GM11168 (cell line): Measurements from ENCODE around the gene SREBF2.

ENCODE experiments used
- in situ Hi-C: fragments of 300-500 bp; cut with MboI; formaldehyde crosslinking; loops from one replicate; pipeline ENCODE4 v1.12.0; 2022; ENCODE audit warnings: low sequenced_read_pairs; ENCODE audit not compliant: unreplicated experiment

SREBF2 gene

DNA sequence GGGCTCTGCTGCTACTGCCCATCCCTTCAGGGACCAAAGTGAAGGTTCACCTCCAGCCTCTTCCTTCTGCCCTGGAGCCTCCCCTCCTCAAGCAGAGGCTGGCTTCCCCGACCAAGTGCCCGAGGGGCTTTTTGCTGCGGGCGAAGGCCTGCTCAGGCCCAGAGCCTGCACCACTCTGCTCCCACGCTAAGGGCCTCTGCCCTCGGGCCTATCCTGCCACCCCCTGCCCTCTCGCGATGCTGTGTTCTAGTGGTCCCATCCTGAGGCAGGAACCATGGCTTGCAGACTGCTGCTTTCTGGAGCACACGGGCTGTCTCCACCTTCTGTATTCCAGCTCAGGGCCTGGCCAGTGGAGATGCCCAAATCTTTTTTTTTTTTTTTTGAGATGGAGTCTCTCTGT is 102.6 kb downstream of the SREBF2 start:
- in situ Hi-C loops, result no loop called here

DNA sequence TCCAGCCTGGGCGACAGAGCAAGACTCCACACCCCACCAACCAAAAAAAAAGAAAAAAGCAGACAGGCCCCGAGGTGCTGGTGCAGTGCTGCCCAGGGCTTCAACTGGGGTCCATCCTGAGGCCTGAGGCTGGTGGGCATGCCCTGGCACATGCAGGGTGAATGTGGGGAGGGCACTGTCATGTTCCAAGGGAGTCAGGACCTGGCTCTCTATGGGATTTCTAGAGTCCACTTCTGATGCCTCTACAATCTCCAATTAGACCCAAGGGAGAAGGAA is 103.9 kb downstream of the SREBF2 start:
- in situ Hi-C loops, result no loop called here

DNA sequence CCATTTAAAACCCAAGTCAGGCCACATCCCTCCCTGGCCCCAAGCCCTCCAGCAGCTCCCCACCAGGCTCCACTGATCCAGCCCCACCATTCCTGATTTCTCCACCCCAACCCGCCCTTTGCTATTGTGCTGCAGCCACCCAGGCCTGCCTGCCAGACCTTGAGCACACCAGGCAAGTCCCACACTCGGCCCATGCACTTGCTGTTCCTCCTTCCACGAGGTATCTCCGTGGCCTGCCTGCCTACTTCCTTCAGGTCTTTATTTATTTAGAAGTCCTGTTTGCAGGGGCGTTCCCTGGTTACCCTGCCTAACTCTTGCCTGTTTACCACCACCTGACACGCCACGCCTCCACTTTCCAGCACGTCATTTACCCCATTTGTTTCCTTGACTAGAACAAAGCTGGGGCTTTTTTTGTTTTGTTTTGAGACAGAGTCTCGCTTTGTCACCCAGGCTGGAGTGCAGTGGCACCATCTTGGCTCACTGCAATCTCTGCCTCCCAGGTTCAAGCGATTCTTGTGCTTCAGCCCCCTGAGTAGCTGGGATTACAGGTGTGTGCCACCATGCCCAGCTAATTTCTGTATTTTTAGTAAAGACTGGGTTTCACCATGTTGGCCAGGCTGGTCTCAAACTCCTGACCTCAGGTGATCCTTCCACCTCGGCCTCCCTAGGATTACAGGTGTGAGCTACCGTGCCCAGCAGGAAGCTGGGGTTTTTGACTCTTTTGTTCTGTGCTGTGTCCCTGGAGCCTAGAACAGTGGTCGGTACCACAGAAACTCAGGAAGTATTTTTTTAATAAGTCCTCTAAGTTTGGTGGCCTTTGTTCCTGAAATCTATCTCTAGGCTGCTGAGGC is 107.3 kb downstream of the SREBF2 start:
- in situ Hi-C loops, result loop anchor here (5.0 to 10.0 kb wide), 2 partner anchors 105 to 243 kb away; partner anchors contain the start of genes MEI1 and SREBF2

DNA sequence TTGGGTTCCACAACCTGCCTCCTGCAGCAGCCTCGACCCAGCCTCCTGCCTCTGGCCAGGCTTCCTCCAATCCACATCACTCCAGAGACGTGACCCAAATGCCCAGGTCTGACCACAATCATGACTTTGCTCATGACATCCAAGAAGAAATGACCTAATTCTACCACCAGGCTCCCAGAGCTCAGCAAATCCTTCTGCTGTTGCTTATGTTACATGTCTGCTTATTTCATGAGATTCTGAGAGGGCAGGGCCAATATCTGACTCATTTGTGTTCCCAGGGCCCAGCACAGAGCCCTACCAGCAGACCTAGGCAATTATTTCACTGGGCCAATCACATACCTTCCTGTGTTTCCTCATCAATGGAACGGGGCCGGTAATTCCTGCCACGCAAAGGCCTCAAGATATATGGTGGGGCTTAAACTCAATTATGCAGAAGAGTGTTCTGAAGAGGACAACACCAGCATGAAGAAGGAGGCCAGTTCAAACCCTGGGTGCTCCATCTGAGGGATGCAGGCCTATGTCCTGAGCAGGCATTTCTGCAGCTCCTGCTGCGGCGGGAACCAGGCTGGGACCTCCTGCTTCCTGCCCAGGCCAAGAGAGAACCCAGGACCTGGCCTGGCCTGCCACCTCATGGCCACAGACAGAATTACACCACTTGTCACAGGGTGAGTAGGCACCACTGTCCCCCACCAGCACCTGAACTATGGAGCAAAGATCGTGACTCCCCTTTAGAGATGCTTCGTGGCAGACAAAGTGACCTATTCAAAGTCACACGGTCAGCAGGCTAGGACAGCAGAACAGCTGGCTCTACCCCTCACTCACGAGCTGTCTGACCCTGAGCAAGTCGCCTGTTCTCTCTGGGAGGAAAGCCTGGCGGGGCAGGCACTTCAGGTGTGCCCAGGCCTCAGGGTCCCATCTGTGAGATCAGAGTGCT is 108.2 kb downstream of the SREBF2 start:
- in situ Hi-C loops, result loop anchor here (5.0 to 10.0 kb wide), 2 partner anchors 106 to 244 kb away; partner anchors contain the start of genes MEI1 and SREBF2

DNA sequence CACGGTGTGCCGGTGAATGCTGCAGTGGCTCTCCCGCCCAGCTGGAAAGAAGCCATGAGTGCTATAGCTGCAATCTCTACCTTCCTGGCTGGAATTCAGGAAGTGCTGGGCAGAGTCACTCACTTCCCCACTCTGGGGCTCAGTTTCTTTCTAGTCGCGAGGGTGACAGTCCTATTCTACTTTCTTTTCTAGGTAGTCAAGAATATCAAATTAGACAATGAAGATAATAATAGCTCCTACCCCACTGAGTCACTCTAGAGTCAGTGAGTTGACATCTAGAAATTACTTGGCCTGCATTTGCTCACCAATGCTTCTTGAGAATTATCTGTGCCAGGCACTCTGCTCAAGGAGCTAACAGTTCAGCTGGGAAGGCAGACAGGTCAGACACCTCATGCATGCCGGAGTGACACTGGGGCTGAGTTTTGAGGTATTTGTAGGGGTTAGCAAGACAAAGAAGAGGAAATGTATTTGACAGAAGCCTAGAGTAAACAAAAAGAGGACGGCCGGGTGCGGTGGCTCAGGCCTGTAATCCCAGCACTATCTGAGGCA is 110.8 kb downstream of the SREBF2 start:
- in situ Hi-C loops, result loop anchor here (5.0 to 10.0 kb wide), 2 partner anchors 109 to 246 kb away; partner anchors contain the start of genes MEI1 and SREBF2

DNA sequence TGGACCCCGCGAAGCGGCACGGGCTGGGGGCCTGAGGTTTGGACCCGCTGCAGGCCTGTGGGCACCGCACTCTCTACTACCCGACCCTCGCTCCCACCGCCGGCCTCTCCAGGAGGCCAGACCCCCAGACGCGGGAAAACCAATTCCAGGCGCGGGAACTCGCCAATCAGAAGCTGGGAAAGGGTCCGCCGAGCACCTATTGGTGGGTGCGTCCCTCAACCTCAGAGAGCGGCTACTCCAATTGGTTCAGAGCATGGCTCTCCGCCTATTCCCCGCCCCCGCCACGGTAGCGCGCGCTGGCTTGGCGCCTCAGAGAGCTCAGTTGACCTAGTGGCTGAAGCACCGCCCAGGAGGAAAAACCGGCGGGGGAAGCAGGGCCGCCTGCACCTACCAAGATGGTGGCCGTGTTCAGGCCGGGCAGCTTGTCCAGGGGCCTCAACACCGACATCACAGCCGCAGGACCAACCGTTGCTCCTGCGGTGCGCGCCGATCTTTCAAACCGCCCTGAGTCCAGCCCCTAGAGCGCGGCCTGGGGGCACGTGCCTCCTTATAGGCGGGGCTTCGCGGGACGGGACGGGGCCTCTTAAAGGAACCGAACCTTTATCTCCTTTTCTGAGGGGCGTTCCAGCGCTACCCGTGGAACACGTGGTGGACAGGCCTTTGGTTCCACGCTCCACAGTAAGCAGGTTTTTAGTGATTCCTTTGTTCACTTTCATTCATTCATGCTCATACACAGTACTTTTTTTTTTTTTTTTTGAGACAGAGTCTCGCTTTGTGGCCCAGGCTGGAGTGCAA is 113.9 kb downstream of the SREBF2 start, which contains the start of gene CENPM:
TSS of gene CENPM (minus strand) at position 524 of the 795 bp plus-strand sequence. CDS start at position 448, 76 bp downstream.
- in situ Hi-C loops, result loop anchor here (10.0 kb wide), 1 partner anchor 112 kb away; the partner anchor contains the start of gene SREBF2

DNA sequence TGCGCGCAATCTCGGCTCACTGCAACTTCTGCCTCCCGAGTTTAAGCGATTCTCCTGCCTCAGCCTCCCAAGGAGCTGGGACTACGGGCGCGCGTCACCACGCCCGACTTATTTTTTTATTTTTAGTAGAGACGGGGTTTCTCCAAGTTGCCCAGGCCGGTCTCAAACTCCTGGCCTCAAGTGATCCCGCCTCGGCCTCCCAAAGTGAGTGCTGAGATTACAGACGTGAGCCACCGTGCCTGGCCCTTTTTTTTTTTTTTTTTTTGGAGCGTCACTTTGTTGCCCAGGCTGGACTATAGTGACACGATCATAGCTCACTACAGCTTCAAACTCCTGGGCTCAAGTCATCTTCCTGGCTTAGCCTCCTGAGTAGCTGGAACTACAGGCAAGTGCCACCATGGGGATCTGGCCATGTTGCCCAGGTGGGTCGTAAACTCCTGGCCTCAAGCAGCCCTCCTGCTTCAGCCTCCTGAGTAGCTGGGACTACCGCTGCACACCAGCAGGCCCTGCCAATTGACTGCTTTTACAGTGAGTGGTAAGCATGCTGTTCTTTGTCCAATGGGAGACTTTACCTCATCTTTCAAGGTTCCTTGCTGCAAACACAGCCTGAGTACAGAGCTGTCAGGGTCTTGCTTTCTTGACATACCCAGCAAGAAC is 114.6 kb downstream of the SREBF2 start:
- in situ Hi-C loops, result loop anchor here (10.0 kb wide), 1 partner anchor 113 kb away; the partner anchor contains the start of gene SREBF2

DNA sequence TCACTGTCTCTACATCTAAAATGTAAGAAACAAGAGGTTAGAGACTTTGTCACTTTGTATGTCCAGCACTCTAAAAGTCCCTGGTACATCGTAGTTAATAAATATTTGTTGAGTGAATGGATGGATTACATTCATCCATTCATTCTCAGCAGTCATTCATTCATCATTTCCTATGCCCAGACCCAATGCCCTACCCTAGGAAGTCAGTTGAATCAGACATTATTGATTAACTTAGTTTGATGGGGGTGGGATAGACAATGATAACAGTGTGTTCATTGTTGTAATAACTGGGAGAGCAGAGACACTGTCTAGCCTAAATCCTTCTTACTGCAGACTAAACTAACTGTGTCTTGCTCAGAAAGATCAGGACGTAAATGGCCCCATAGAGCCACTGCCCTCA is 115.2 kb downstream of the SREBF2 start:
- in situ Hi-C loops, result loop anchor here (10.0 kb wide), 1 partner anchor 113 kb away; the partner anchor contains the start of gene SREBF2

DNA sequence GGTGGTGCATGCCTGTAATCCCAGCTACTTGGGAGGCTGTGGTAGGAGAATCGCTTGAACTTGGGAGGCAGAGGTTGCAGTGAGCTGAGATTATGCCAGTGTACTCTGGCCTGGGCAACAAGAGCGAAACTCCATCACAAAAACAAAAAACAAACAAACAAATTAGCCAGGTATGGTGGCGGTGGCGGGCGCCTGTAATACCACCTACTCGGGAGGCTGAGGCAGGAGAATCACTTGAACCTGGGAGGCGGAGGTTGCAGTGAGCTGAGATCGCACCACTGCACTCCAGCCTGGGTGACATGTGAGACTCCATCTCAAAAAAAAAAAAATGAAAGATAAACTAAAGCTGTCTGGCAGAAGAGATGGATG is 116.0 kb downstream of the SREBF2 start:
- in situ Hi-C loops, result loop anchor here (10.0 kb wide), 1 partner anchor 114 kb away; the partner anchor contains the start of gene SREBF2

DNA sequence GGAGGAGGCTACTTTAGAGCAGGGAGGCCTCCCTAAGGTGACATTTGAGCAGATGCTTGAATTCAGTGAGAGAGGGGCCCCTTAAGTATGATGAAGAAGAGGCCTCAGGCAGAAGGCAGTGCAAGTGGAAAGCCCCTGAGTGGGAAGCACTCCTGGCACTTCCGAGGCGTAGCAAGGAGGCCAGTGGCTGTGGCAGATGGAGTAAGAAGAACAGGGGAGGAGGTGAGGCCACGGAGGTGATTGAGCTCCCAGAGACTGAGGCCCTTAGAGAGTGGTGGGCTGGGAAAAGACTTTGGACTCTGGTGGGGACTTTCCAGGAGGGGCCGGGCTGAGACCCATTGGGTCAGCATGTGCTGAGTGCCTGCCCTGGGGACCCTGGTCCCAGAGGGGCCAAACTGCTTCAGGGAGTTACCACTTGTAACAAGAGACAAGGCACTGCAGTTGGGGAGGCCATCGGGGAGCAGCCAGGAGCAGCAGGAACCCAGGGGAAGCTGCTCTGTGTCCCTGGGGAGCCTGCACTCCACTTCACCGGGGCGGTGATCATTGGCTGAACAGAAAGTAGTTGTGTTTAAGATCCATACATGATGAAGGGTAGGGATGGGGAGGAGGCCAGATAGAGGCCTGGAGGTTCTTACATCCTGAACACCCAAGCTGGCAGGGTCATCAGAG is 116.5 kb downstream of the SREBF2 start:
- in situ Hi-C loops, result loop anchor here (10.0 kb wide), 1 partner anchor 115 kb away; the partner anchor contains the start of gene SREBF2

DNA sequence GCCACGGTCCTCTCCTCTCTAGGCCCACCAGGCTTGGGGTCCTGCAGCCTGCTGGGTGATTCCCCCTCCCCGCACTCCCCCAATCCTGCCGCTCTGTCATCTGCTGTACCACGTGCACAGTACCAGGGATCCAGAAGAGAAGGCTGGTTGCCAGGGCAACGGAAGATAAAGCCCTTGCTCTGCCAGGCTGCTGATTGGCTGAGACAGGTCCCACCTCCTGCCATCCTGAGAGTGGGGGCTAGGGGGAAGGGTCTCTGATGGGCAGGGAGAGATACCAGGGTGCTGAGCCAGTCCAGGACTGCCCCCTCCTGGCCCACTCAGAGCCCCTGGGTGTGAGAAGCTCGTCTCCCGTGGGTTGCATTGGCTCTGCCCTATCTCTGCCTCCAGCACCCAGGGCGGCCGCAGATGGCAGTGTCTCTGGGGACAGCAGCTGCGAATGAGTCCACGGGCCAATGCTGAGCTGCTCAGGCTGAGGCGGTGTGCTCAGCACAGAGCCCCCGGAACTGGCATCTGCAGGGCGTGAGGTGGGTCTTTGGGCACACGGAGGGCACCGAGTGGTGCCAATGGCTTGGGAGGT is 119.1 kb downstream of the SREBF2 start, which contains the start of gene SMIM45:
TSS of gene SMIM45 (plus strand) at position 253 of the 577 bp plus-strand sequence.
- in situ Hi-C loops, result loop anchor here (10.0 kb wide), 1 partner anchor 493 kb away; no protein-coding TSS in a partner anchor

DNA sequence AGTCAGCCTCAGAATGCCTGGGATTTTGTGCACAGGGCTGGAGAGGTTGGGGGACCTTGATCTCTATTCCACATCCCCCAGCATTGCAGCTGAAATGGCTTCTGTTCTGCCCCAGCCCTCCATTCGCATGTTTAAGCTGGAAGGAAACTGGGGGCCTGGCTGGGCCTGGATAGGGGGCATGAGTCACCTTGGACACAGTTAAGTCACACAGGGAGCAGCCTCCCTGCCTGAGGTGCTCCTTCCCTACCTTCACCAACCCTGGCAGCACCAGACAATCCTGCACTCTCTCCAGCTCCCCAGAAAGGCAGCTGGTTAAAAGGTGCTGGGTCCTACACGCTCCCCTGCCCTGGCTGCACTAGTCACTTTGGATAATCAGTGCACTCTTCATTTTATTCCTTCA is 119.8 kb downstream of the SREBF2 start:
- in situ Hi-C loops, result loop anchor here (10.0 kb wide), 1 partner anchor 492 kb away; no protein-coding TSS in a partner anchor
